ENCODE measurements around the gene OPALIN.

OPALIN gene

GRCh38 chr10:96358851-96359540 lies at the start of gene OPALIN:
OPALIN (minus strand) TSS chr10:96359002; CDS start chr10:96358896, 106 bp downstream.
- TF ChIP-seq CTCF (conservative IDR thresholded peaks at IDR 0.05), result no peak

GRCh38 chr10:96408201-96408600 lies 49.4 kb upstream of the OPALIN start:
- no peak overlapping the region for H3K27ac ChIP-seq
- TF ChIP-seq CTCF (conservative IDR thresholded peaks at IDR 0.05), result no peak

More at GRCh38 chr10:96358851-96359540, at the start of gene OPALIN:
- H3K27ac ChIP-seq, result no peak within 1 kb of the TSS

DNA sequence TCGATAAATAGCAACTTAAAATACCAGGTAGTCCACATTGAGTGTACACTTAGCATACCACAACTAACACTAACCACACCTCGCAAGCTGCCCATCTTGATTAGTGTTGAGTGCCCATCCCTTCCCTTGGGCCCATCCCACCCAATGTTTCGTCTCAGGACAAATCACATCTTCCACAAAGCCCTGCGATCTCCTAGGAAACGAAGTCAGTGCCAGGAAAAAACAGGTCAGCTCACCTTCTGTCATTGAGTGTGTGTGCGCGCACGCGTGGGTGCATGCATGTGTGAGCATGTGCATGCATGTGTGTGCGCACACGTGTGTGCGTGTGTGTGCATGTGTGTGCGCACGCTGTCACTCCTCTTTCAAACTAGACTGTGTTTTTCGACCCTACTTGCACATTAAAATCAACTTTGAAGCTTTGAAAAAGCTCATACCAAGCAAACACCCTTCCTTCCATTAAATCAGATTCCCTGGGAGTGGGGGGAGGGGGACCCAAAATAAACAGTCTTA lies 48.8 kb upstream of the OPALIN start:
- H3K27ac ChIP-seq, result no peak overlapping the region
- no peak for TF ChIP-seq CTCF (conservative IDR thresholded peaks at IDR 0.05)

DNA sequence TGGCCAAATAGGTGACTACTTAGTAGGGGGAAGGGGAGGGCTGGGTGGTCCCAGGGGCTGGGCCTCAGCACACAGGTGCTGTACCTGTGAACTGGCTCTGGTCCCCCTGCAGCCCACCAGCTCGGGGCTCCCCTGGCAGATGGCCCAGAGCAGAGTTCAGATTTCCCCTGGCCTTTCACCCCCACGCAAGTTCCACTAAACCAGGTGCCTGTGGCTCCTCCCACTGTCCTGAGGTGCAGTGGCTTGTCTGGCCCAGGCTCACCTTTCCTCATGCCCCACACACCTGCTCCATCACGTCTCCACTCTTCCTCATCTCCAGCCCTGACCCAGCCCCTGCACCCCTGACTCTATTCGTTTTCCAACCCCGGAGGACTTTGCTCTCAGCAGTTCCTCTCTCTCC lies 47.3 kb upstream of the OPALIN start:
- no peak for TF ChIP-seq CTCF (conservative IDR thresholded peaks at IDR 0.05)
- no peak overlapping the region for H3K27ac ChIP-seq

DNA sequence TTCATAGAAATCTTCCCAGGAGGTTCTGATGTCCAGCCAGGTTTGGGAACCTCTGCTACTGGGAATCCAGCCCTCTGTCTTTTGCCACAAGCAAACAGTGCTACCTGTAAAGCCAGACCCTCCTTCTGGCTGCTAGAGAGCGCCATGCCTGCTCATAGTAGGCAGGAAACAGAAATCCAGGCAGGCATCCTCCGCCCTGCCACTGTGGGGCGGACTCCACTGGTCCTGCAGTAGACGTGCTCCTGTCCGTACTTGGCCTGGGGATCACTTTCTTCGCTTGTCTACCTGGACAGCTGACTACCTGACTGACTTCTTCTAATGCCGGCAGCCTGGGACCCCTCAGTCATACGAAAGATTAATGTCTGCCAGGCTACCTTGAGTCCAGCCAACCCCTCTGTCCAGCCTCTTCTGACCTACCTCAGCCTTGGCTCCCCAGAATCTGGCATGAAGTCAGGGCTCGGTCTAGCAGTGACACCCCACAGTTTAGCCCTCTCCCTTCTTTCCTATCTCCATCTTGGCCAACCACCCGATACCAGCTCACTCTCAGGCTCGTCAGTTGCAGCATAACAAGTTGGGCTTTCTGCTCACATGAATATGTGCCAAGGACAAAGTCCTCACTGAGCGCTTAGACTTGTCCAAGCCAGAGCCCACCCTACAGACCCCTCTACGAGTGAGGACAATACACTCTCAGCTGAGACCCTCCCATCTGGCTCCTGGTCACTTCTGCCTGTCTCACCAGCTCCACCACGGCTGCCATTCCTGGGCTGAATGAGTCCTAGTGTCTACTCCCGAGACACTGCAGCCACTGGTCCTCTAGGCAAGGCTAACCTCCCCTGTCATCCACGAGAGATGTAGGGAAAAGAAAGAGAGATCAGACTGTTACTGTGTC lies 43.9 kb upstream of the OPALIN start:
- TF ChIP-seq CTCF (conservative IDR thresholded peaks at IDR 0.05), result no peak
- H3K27ac ChIP-seq, result no peak overlapping the region

GRCh38 chr10:96401036-96401435 lies 42.2 kb upstream of the OPALIN start:
- TF ChIP-seq CTCF (conservative IDR thresholded peaks at IDR 0.05), result no peak
- no peak overlapping the region for H3K27ac ChIP-seq

- no peak for TF ChIP-seq CTCF (conservative IDR thresholded peaks at IDR 0.05)
- no peak overlapping the region for H3K27ac ChIP-seq
These were observed 41.7 kb upstream of the OPALIN start for GRCh38 chr10:96400465-96400864.

Measured in VCaP (cell line).